Neural cell (in vitro differentiated cells): ENCODE data around the gene ESYT2. TPM values are rescaled to one million over a fixed set of nuclear protein-coding genes. Genes with fewer than 3 reads are reported as not detected.

ENCODE experiments used
- H2AFZ ChIP-seq: fragments of 200-600, 300-800 bp; sonication (generic), shearing (Covaris generic); 2 replicates; pipeline ENCODE4 v1.6.0; 2014; ENCODE audit warnings: low read depth, mild to moderate bottlenecking, antibody characterized with exemption, low read length, moderate library complexity
- H3F3A ChIP-seq: fragments of 200-600 bp; shearing (Covaris generic); 2 replicates; pipeline ENCODE4 v1.6.1; 2016; ENCODE audit warnings: mild to moderate bottlenecking, moderate library complexity, mixed read lengths, antibody characterized with exemption, low read length; ENCODE audit not compliant: insufficient read depth, poor library complexity, severe bottlenecking
- H3K27ac ChIP-seq: fragments of 200-600, 300-800 bp; sonication (generic), shearing (Covaris generic); 2 replicates; pipeline ENCODE4 v1.5.1; 2014; ENCODE audit warnings: mild to moderate bottlenecking, low read length, moderate library complexity
- H3K27me3 ChIP-seq: fragments of 300-800, 200-600 bp; sonication (generic), shearing (Covaris generic); 2 replicates; pipeline ENCODE4 v1.6.0; 2014; ENCODE audit warnings: mild to moderate bottlenecking, low read depth, low read length, moderate library complexity; ENCODE audit not compliant: insufficient read depth
- H3K36me3 ChIP-seq: fragments of 300-800, 200-600 bp; sonication (generic), shearing (Covaris generic); 2 replicates; pipeline ENCODE4 v1.5.1; 2014; ENCODE audit warnings: mild to moderate bottlenecking, antibody characterized with exemption, low read length, moderate library complexity; ENCODE audit not compliant: insufficient read depth
- H3K4me2 ChIP-seq: fragments of 300-800, 200-600 bp; sonication (generic), shearing (Covaris generic); 2 replicates; pipeline ENCODE4 v1.6.0; 2014; ENCODE audit warnings: mild to moderate bottlenecking, low read length
- H3K4me3 ChIP-seq: fragments of 300-800, 200-600 bp; sonication (generic), shearing (Covaris generic); 2 replicates; pipeline ENCODE4 v1.5.1; 2014; ENCODE audit warnings: mild to moderate bottlenecking, low read length, moderate library complexity
- H3K79me2 ChIP-seq: fragments of 200-600 bp; shearing (Covaris generic); replicated peaks from 2 replicates; pipeline ENCODE4 v1.6.0; 2014; ENCODE audit warnings: mild to moderate bottlenecking, low read length, moderate library complexity; ENCODE audit not compliant: insufficient read depth
- H3K9ac ChIP-seq: fragments of 300-800, 200-600 bp; sonication (generic), shearing (Covaris generic); 2 replicates; pipeline ENCODE4 v1.6.1; 2016; ENCODE audit warnings: mild to moderate bottlenecking, low read length, mixed read lengths
- H3K9me2 ChIP-seq: fragments of 200-600 bp; shearing (Covaris generic); 2 replicates; pipeline ENCODE4 v1.6.1; 2016; ENCODE audit warnings: mild to moderate bottlenecking, low read length, mixed read lengths; ENCODE audit not compliant: insufficient read depth
- H3K9me3 ChIP-seq: fragments of 200-600, 300-800 bp; sonication (generic), shearing (Covaris generic); 2 replicates; pipeline ENCODE4 v1.6.1; 2016; ENCODE audit warnings: mild to moderate bottlenecking, mixed run types, low read length, moderate library complexity, mixed read lengths
- H4K20me1 ChIP-seq: fragments of 200-600 bp; shearing (Covaris generic); 2 replicates; pipeline ENCODE4 v1.6.1; 2016; ENCODE audit warnings: mild to moderate bottlenecking, mixed run types; ENCODE audit not compliant: insufficient read depth
- EP300 ChIP-seq: fragments of 450-650 bp; conservative IDR thresholded peaks from 2 replicates; pipeline ENCODE4 v1.6.1; 2014; ENCODE audit warnings: antibody characterized with exemption, mild to moderate bottlenecking, moderate library complexity; ENCODE audit not compliant: poor library complexity, severe bottlenecking
- EZH2 ChIP-seq: fragments of 200-600, 300-800 bp; shearing (Covaris generic), sonication (generic); IDR thresholded peaks from 2 replicates; pipeline ENCODE4 v1.6.1; 2014; ENCODE audit warnings: antibody characterized with exemption, low read length, borderline replicate concordance, mild to moderate bottlenecking; ENCODE audit not compliant: insufficient read depth, poor library complexity, severe bottlenecking
- MXI1 ChIP-seq: fragments of 450-650 bp; conservative IDR thresholded peaks from 2 replicates; pipeline ENCODE4 v1.6.1; 2014; ENCODE audit warnings: antibody characterized with exemption, mild to moderate bottlenecking; ENCODE audit not compliant: poor library complexity, severe bottlenecking
- POLR2AphosphoS5 ChIP-seq: IDR thresholded peaks from 2 replicates; pipeline ENCODE4 v1.6.1; 2012
- RAD21 ChIP-seq: fragments of 450-650 bp; conservative IDR thresholded peaks from 2 replicates; pipeline ENCODE4 v1.6.1; 2014; ENCODE audit warnings: antibody characterized with exemption, mild to moderate bottlenecking, moderate library complexity
- SMC3 ChIP-seq: fragments of 450-650 bp; conservative IDR thresholded peaks from 2 replicates; pipeline ENCODE4 v1.6.1; 2014; ENCODE audit warnings: antibody characterized with exemption, mild to moderate bottlenecking, moderate library complexity; ENCODE audit not compliant: poor library complexity
- TAF1 ChIP-seq: IDR thresholded peaks from 2 replicates; pipeline ENCODE4 v1.6.1; 2012; ENCODE audit warnings: low read depth
- polyA plus RNA-seq: library from polyadenylated mRNA; depleted of rRNA; stranded (reverse); fragments of >200 nt; gene quantifications from 2 replicates; pipeline ENCODE4 v1.2.3, GENCODE V29; 2014
- TF ChIP-seq, protein P1 (sequence below): fragments of 450-650 bp; IDR thresholded peaks from 2 replicates; pipeline ENCODE4 v1.5.1; 2014; ENCODE audit warnings: antibody characterized with exemption, mild to moderate bottlenecking, moderate library complexity; ENCODE audit not compliant: poor library complexity, severe bottlenecking
- TF ChIP-seq, protein P2 (sequence below): IDR thresholded peaks from 2 replicates; pipeline ENCODE4 v1.6.1; 2012; ENCODE audit warnings: borderline replicate concordance

ESYT2 gene
- polyA plus RNA-seq, 1 donor from 2014 or later, result 23.8 TPM

DNA sequence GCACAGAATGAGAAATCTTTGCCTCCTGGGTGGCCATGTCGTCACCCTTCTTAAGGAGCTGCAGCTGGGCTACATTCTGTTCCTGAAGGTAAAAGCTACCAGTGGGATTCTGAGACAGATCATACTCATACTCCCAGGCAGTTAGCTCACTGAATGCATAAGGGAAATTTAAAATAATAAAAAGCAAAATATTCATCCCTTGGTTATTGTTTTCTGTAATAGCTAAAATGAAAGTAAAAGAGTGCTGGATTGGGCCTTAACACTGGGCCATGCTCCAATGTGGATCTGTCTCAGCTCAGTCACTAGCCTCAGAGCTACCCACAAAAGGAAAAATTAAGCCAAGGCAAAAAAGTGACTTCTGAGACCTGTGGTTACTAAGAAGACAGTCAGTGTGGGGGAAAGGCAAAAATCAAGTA lies 18.1 kb upstream of the ESYT2 start:
- Histone ChIP-seq H3K27me3 (no peaks in the 10 kb centered on the region), H3K9ac (no peak overlapping the region), H3K4me2 (no peak overlapping the region), H3F3A (no peaks in the 10 kb centered on the region), H3K9me3 (no peaks in the 10 kb centered on the region), H2AFZ (no peak overlapping the region), H3K36me3 (no peaks in the 10 kb centered on the region), H4K20me1 (no peaks in the 10 kb centered on the region), H3K79me2 (no peaks in the 10 kb centered on the region), H3K4me3 (no peak overlapping the region), H3K27ac (no peak overlapping the region), H3K9me2 (no peaks in the 10 kb centered on the region)
- TF ChIP-seq SMC3 (no peak), POLR2AphosphoS5 (no peak), EP300 (no peak), TAF1 (no peak), EZH2 (no peak), RAD21 (no peak), MXI1 (no peak)
- TF ChIP-seq, protein P1, sequence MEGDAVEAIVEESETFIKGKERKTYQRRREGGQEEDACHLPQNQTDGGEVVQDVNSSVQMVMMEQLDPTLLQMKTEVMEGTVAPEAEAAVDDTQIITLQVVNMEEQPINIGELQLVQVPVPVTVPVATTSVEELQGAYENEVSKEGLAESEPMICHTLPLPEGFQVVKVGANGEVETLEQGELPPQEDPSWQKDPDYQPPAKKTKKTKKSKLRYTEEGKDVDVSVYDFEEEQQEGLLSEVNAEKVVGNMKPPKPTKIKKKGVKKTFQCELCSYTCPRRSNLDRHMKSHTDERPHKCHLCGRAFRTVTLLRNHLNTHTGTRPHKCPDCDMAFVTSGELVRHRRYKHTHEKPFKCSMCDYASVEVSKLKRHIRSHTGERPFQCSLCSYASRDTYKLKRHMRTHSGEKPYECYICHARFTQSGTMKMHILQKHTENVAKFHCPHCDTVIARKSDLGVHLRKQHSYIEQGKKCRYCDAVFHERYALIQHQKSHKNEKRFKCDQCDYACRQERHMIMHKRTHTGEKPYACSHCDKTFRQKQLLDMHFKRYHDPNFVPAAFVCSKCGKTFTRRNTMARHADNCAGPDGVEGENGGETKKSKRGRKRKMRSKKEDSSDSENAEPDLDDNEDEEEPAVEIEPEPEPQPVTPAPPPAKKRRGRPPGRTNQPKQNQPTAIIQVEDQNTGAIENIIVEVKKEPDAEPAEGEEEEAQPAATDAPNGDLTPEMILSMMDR, result no peak
- TF ChIP-seq, protein P2, sequence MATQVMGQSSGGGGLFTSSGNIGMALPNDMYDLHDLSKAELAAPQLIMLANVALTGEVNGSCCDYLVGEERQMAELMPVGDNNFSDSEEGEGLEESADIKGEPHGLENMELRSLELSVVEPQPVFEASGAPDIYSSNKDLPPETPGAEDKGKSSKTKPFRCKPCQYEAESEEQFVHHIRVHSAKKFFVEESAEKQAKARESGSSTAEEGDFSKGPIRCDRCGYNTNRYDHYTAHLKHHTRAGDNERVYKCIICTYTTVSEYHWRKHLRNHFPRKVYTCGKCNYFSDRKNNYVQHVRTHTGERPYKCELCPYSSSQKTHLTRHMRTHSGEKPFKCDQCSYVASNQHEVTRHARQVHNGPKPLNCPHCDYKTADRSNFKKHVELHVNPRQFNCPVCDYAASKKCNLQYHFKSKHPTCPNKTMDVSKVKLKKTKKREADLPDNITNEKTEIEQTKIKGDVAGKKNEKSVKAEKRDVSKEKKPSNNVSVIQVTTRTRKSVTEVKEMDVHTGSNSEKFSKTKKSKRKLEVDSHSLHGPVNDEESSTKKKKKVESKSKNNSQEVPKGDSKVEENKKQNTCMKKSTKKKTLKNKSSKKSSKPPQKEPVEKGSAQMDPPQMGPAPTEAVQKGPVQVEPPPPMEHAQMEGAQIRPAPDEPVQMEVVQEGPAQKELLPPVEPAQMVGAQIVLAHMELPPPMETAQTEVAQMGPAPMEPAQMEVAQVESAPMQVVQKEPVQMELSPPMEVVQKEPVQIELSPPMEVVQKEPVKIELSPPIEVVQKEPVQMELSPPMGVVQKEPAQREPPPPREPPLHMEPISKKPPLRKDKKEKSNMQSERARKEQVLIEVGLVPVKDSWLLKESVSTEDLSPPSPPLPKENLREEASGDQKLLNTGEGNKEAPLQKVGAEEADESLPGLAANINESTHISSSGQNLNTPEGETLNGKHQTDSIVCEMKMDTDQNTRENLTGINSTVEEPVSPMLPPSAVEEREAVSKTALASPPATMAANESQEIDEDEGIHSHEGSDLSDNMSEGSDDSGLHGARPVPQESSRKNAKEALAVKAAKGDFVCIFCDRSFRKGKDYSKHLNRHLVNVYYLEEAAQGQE, result no peak

DNA sequence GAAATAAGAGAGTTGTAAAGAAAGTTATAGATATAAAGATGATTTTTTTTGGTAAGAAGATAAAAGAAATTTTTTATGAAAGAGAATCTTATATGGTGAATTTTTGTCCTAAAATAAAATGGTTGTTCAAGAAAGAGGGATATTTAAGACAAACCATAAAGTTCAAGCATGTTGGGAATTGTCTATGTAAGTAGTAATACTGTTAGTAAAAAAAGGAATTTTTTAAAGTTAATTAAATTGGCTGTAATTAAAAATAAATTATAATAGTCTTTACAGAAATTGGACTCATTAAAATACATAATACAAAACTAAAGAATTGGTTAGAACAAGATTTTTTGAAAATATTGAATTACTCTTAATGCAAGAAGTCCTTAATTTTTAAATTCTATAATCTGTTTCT lies 17.0 kb upstream of the ESYT2 start:
- H3K79me2 ChIP-seq, result no peaks in the 10 kb centered on the region
- no peaks in the 10 kb centered on the region for H3K9me2 ChIP-seq
- TF ChIP-seq EZH2, result no peak
- TF ChIP-seq MXI1, result no peak
- TF ChIP-seq POLR2AphosphoS5, result no peak
- no peak for TF ChIP-seq EP300
- no peak for TF ChIP-seq SMC3
- TF ChIP-seq, protein P2, result no peak
- no peak for TF ChIP-seq TAF1
- TF ChIP-seq, protein P1, result no peak
- no peak for TF ChIP-seq RAD21
- no peak overlapping the region for H2AFZ ChIP-seq
- H3K9ac ChIP-seq, result no peak overlapping the region
- H3F3A ChIP-seq, result no peaks in the 10 kb centered on the region
- H4K20me1 ChIP-seq, result no peaks in the 10 kb centered on the region
- no peaks in the 10 kb centered on the region for H3K27me3 ChIP-seq
- H3K9me3 ChIP-seq, result no peaks in the 10 kb centered on the region
- H3K4me3 ChIP-seq, result no peak overlapping the region
- no peak overlapping the region for H3K4me2 ChIP-seq
- H3K27ac ChIP-seq, result no peak overlapping the region
- H3K36me3 ChIP-seq, result no peaks in the 10 kb centered on the region
